HCT116 (cell line): ENCODE results near the gene ABCG5. TPM values are rescaled to one million over a fixed set of nuclear protein-coding genes. Genes with fewer than 3 reads are reported as not detected.

ENCODE experiments used
- ATAC-seq: fragments of 200-7000 bp; cut with Tn5 transposase; 2 replicates; pipeline ENCODE4 v1.9.1; 2020; ENCODE audit warnings: mild to moderate bottlenecking, moderate library complexity
- BruUV-seq: library from RNA; stranded (reverse); fragments of 400-500 nt; replicated peaks from 2 replicates; lab custom pipeline; 2021; lab: Mats Ljungman, UMichigan
- CTCF ChIA-PET: fragments of 300-600 bp; sonication (Branson Sonifier 250); formaldehyde crosslinking; loops from one replicate; lab custom pipeline; 2021; ENCODE audit warnings: antibody characterized with exemption; lab: Charles Lee
- POLR2A ChIA-PET: fragments of 300-600, 350-600 bp; sonication (Branson Sonifier 250); formaldehyde crosslinking; loops from one replicate; lab custom pipeline; 2021; ENCODE audit warnings: antibody characterized with exemption; lab: Charles Lee
- RAD21 ChIA-PET, 2 experiments: fragments of 300-600 bp; sonication (Branson Sonifier 250); formaldehyde crosslinking; loops; one replicate each; lab custom pipeline; 2023; ENCODE audit warnings: low total read pairs in 2 of 2; ENCODE audit not compliant: uncharacterized antibody in 2 of 2, unreplicated experiment in 2 of 2, low non-redundant PET in 1 of 2; lab: Charles Lee
- DNase-seq: peaks from one replicate; pipeline ENCODE4 v3.0.0-alpha.2; 2010; ENCODE audit warnings: low read depth, low spot score
- H2AFZ ChIP-seq: fragments of 200-600 bp; shearing (Covaris generic), sonication (generic); 2 replicates; pipeline ENCODE4 v1.6.1; 2017; ENCODE audit warnings: low read depth, mixed run types, mixed read lengths, antibody characterized with exemption, low read length; ENCODE audit not compliant: poor library complexity, severe bottlenecking
- H3K27ac ChIP-seq: 2 replicates; pipeline ENCODE4 v1.5.1; 2012; ENCODE audit warnings: low read depth, low read length
- H3K27me3 ChIP-seq: fragments of 200-600 bp; sonication (generic); 2 replicates; pipeline ENCODE4 v1.6.1; 2016; ENCODE audit warnings: mixed run types, low read length, mixed read lengths; ENCODE audit not compliant: insufficient read depth
- H3K36me3 ChIP-seq, 2 experiments: fragments of 200-500 bp in 1 of 2; fragments of 200-600 bp in 1 of 2; sonication (Bioruptor generic) in 1 of 2; sonication (generic) in 1 of 2; 2 replicates each; pipeline versions ENCODE4 v1.5.1 to v1.6.1; 2014 to 2016; ENCODE audit warnings: low read length in 2 of 2, inconsistent platforms in 1 of 2, mixed read lengths in 1 of 2, mixed run types in 1 of 2; ENCODE audit not compliant: insufficient read depth in 2 of 2, control insufficient read depth in 1 of 2
- H3K4me1 ChIP-seq, 2 experiments: fragments of 200-600 bp in 1 of 2; sonication (generic) in 1 of 2; 2 replicates each; pipeline versions ENCODE4 v1.5.1 to v1.6.1; 2012 to 2017; ENCODE audit warnings: low read length in 2 of 2, inconsistent platforms in 1 of 2, mild to moderate bottlenecking in 1 of 2, mixed read lengths in 1 of 2, mixed run types in 1 of 2, moderate library complexity in 1 of 2; ENCODE audit not compliant: insufficient read depth in 2 of 2, control insufficient read depth in 1 of 2
- H3K4me2 ChIP-seq: fragments of 200-600 bp; sonication (generic); 2 replicates; pipeline ENCODE4 v1.6.1; 2017; ENCODE audit warnings: mixed run types, low read length, mixed read lengths
- H3K4me3 ChIP-seq, 2 experiments: fragments of 200-600 bp in 1 of 2; sonication (generic) in 1 of 2; replicated peaks in 1 of 2; 2 replicates each; pipeline ENCODE4 v1.5.1; 2011 to 2016; ENCODE audit warnings: low read length in 2 of 2, control low read depth in 1 of 2, low read depth in 1 of 2, mild to moderate bottlenecking in 1 of 2, mixed read lengths in 1 of 2, mixed run types in 1 of 2
- H3K79me2 ChIP-seq: fragments of 200-600 bp; sonication (generic); 2 replicates; pipeline ENCODE4 v1.6.1; 2017; ENCODE audit warnings: mild to moderate bottlenecking, mixed run types, low read length, moderate library complexity, mixed read lengths; ENCODE audit not compliant: insufficient read depth
- H3K9ac ChIP-seq: fragments of 200-600 bp; sonication (generic); 2 replicates; pipeline ENCODE4 v1.6.1; 2016; ENCODE audit warnings: low read length, mixed read lengths
- H3K9me2 ChIP-seq: fragments of 200-600 bp; sonication (generic), shearing (Covaris generic); 2 replicates; pipeline ENCODE4 v1.6.1; 2017; ENCODE audit warnings: mixed run types, mild to moderate bottlenecking, moderate library complexity; ENCODE audit not compliant: insufficient read depth
- H3K9me3 ChIP-seq, 2 experiments: fragments of 200-500 bp in 1 of 2; fragments of 200-600 bp in 1 of 2; sonication (Bioruptor generic) in 1 of 2; sonication (generic) in 1 of 2; 2 replicates each; pipeline ENCODE4 v1.6.1; 2014 to 2017; ENCODE audit warnings: low read length in 2 of 2, mixed read lengths in 2 of 2, inconsistent platforms in 1 of 2, low read depth in 1 of 2, mild to moderate bottlenecking in 1 of 2, mixed run types in 1 of 2, moderate library complexity in 1 of 2; ENCODE audit not compliant: control insufficient read depth in 1 of 2, insufficient read depth in 1 of 2
- H4K20me1 ChIP-seq: fragments of 200-600 bp; sonication (generic), shearing (Covaris generic); 2 replicates; pipeline ENCODE4 v1.6.1; 2017; ENCODE audit warnings: mixed run types, mild to moderate bottlenecking, moderate library complexity; ENCODE audit not compliant: insufficient read depth
- CEBPB ChIP-seq: IDR thresholded peaks from 2 replicates; pipeline ENCODE4 v1.6.1; 2012; ENCODE audit warnings: low read depth
- EGR1 ChIP-seq: IDR thresholded peaks from 2 replicates; pipeline ENCODE4 v1.6.1; 2012; ENCODE audit warnings: low read depth
- ELF1 ChIP-seq: IDR thresholded peaks from 2 replicates; pipeline ENCODE4 v1.6.1; 2012; ENCODE audit warnings: low read depth, borderline replicate concordance
- FOSL1 ChIP-seq: IDR thresholded peaks from 2 replicates; pipeline ENCODE4 v1.6.1; 2012; ENCODE audit warnings: low read depth
- JUND ChIP-seq: IDR thresholded peaks from 2 replicates; pipeline ENCODE4 v1.6.1; 2012
- POLR2A ChIP-seq: IDR thresholded peaks from 2 replicates; pipeline ENCODE4 v1.7.0; 2011; ENCODE audit warnings: borderline replicate concordance; ENCODE audit not compliant: insufficient read depth, insufficient read length; ENCODE audit errors: extremely low read depth
- RAD21 ChIP-seq: IDR thresholded peaks from 2 replicates; pipeline ENCODE4 v1.6.1; 2012; ENCODE audit warnings: low read depth, mild to moderate bottlenecking
- SIN3A ChIP-seq: IDR thresholded peaks from 2 replicates; pipeline ENCODE4 v1.6.1; 2012; ENCODE audit warnings: low read depth
- SP1 ChIP-seq: IDR thresholded peaks from 2 replicates; pipeline ENCODE4 v1.6.1; 2012; ENCODE audit warnings: low read depth
- SRF ChIP-seq: IDR thresholded peaks from 2 replicates; pipeline ENCODE4 v1.6.1; 2012; ENCODE audit warnings: low read depth
- TCF7L2 ChIP-seq: IDR thresholded peaks from 2 replicates; pipeline ENCODE4 v1.7.0; 2011; ENCODE audit warnings: borderline replicate concordance, inconsistent platforms; ENCODE audit not compliant: insufficient read depth, insufficient read length; ENCODE audit errors: extremely low read depth
- YY1 ChIP-seq: IDR thresholded peaks from 2 replicates; pipeline ENCODE4 v1.6.1; 2011; ENCODE audit warnings: low read length, low read depth, moderate library complexity, mild to moderate bottlenecking; ENCODE audit not compliant: insufficient replicate concordance; ENCODE audit errors: extremely low read depth
- intact Hi-C: fragments of 100-400 bp; cut with micrococcal nuclease; formaldehyde crosslinking; loops from 2 replicates; pipeline ENCODE4 v1.10.0; 2022
- total RNA-seq: library from RNA; stranded (reverse); gene quantifications from one replicate; pipeline ENCODE4 v1.2.1, GENCODE V29; 2021; ENCODE audit not compliant: unreplicated experiment
- TF ChIP-seq, protein P1 (sequence below): IDR thresholded peaks from 2 replicates; pipeline ENCODE4 v1.6.1; 2012
- TF ChIP-seq, protein P2 (sequence below): IDR thresholded peaks from 2 replicates; pipeline ENCODE4 v1.6.1; 2012
- TF ChIP-seq, protein P3 (sequence below): IDR thresholded peaks from 2 replicates; pipeline ENCODE4 v1.6.1; 2012; ENCODE audit warnings: low read depth

ABCG5 gene
- total RNA-seq, 1 experiment from 2014 or later, result not detected

- Histone ChIP-seq H3K27me3 (no peaks in the 10 kb centered on the region), H3K9me3 (no peaks in the 10 kb centered on the region), H3K4me3 (no peak overlapping the region), H3K36me3 (peaks cover 34 to 54% of the 10 kb centered on the region in 2 experiments), H3K9me2 (no peaks in the 10 kb centered on the region), H3K9ac (no peak overlapping the region), H3K79me2 (0 out of 2 replicates have a peak, but pooled peaks cover 5% of the 10 kb centered on the region), H2AFZ (no peak overlapping the region), H3K4me1 (no peaks in the 10 kb centered on the region), H4K20me1 (0 out of 2 replicates have a peak, but pooled peaks cover 6% of the 10 kb centered on the region), H3K4me2 (no peak overlapping the region)
- no peak for ATAC-seq
- intact Hi-C loops, result no loop called here
- RAD21 ChIA-PET, result interaction anchor here in 1 of 2 experiments (0.7 kb wide), 1 partner anchor 290 kb away, joined by 5 read pairs; no protein-coding TSS in a partner anchor
- BruUV-seq, result no TSS peak
- no peak for DNase-seq
- CTCF ChIA-PET, result interaction anchor here (1.6 kb wide), 1 partner anchor 9 kb away, joined by 7 read pairs; no protein-coding TSS in a partner anchor
- POLR2A ChIA-PET, result no interaction called here
- TF ChIP-seq SRF, result no peak
- TF ChIP-seq RAD21, result no peak
- no peak for TF ChIP-seq SP1
- TF ChIP-seq, protein P1, sequence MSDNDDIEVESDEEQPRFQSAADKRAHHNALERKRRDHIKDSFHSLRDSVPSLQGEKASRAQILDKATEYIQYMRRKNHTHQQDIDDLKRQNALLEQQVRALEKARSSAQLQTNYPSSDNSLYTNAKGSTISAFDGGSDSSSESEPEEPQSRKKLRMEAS, result no peak
- TF ChIP-seq CEBPB, result no peak
- no peak for TF ChIP-seq TCF7L2
- no peak for TF ChIP-seq POLR2A
- no peak for TF ChIP-seq SIN3A
- TF ChIP-seq YY1, result no peak
- TF ChIP-seq FOSL1, result no peak
- TF ChIP-seq, all 23 proteins: peak for 0
- no peak overlapping the region for H3K27ac ChIP-seq
Measured at GRCh38 chr2:43887176-43887575, 48.5 kb upstream of the ABCG5 start.

GRCh38 chr2:43885132-43885632 lies 46.5 kb upstream of the ABCG5 start:
- H3K27ac ChIP-seq, result no peak overlapping the region
- no peak overlapping the region for H3K9ac ChIP-seq
- ChIA-PET POLR2A (no interaction called here), RAD21 (no interaction called here), CTCF (no interaction called here)
- H3K9me3 ChIP-seq, result no peaks in the 10 kb centered on the region
- H3K36me3 ChIP-seq, result peaks cover 25 to 36% of the 10 kb centered on the region in 2 experiments
- no peaks in the 10 kb centered on the region for H3K27me3 ChIP-seq
- DNase-seq (no peak), ATAC-seq (no peak)
- BruUV-seq, result no TSS peak
- no peaks in the 10 kb centered on the region for H3K79me2 ChIP-seq
- intact Hi-C loops, result no loop called here
- no peak overlapping the region for H3K4me2 ChIP-seq
- H2AFZ ChIP-seq, result no peak overlapping the region
- H4K20me1 ChIP-seq, result 0 out of 2 replicates have a peak, but pooled peaks cover 6% of the 10 kb centered on the region
- H3K9me2 ChIP-seq, result no peaks in the 10 kb centered on the region
- H3K4me1 ChIP-seq, result no peaks in the 10 kb centered on the region
- H3K4me3 ChIP-seq, result no peak overlapping the region
- TF ChIP-seq EGR1 (no peak), POLR2A (no peak), JUND (no peak), SIN3A (no peak), ELF1 (no peak)
- TF ChIP-seq, protein P2, sequence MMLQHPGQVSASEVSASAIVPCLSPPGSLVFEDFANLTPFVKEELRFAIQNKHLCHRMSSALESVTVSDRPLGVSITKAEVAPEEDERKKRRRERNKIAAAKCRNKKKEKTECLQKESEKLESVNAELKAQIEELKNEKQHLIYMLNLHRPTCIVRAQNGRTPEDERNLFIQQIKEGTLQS, result no peak
- TF ChIP-seq, protein P3, sequence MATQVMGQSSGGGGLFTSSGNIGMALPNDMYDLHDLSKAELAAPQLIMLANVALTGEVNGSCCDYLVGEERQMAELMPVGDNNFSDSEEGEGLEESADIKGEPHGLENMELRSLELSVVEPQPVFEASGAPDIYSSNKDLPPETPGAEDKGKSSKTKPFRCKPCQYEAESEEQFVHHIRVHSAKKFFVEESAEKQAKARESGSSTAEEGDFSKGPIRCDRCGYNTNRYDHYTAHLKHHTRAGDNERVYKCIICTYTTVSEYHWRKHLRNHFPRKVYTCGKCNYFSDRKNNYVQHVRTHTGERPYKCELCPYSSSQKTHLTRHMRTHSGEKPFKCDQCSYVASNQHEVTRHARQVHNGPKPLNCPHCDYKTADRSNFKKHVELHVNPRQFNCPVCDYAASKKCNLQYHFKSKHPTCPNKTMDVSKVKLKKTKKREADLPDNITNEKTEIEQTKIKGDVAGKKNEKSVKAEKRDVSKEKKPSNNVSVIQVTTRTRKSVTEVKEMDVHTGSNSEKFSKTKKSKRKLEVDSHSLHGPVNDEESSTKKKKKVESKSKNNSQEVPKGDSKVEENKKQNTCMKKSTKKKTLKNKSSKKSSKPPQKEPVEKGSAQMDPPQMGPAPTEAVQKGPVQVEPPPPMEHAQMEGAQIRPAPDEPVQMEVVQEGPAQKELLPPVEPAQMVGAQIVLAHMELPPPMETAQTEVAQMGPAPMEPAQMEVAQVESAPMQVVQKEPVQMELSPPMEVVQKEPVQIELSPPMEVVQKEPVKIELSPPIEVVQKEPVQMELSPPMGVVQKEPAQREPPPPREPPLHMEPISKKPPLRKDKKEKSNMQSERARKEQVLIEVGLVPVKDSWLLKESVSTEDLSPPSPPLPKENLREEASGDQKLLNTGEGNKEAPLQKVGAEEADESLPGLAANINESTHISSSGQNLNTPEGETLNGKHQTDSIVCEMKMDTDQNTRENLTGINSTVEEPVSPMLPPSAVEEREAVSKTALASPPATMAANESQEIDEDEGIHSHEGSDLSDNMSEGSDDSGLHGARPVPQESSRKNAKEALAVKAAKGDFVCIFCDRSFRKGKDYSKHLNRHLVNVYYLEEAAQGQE, result no peak
